A172 (cell line): Measurements from ENCODE around the gene MPPED1. TPM values are rescaled to one million over a fixed set of nuclear protein-coding genes. Genes with fewer than 3 reads are reported as not detected.

ENCODE experiments used
- DNase-seq: peaks from one replicate; pipeline ENCODE4 v3.0.0-alpha.2; 2015; ENCODE audit warnings: low spot score
- total RNA-seq: library from RNA; depleted of rRNA; stranded (reverse); fragments of >200 nt; shearing (Covaris generic); gene quantifications from 2 replicates; pipeline ENCODE4 v1.2.3, GENCODE V29; 2014

Gene MPPED1
- total RNA-seq, 1 experiment from 2014 or later = not detected

- DNase-seq = no peak
These were observed 35.6 kb downstream of the MPPED1 start for GRCh38 chr22:43447380-43447779.

DNA sequence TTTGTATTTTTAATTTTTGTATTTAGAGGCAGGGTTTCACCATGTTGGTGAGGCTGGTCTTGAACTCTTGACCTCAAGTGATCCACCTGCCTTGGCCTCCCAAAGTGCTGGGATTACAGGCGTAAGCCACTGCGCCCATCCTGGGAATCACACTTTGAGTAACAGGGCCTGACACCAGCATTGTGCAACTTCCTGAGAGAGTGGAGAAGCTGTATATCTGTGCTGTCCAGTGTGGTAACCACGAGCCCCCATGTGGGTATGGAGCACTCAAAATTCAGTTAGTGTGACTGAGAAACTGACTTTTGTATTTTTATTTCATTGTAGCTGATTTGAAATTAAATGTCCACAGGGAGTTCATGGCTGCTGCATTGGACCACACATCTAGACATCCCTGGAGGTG, 36.2 kb downstream of the MPPED1 start:
- no peak for DNase-seq

- no peak for DNase-seq
These were observed 37.5 kb downstream of the MPPED1 start for GRCh38 chr22:43449205-43449830.

- DNase-seq = no peak
These were observed 38.0 kb downstream of the MPPED1 start for GRCh38 chr22:43449831-43450225.

GRCh38 chr22:43451371-43452050, 39.7 kb downstream of the MPPED1 start:
- no peak for DNase-seq

DNA sequence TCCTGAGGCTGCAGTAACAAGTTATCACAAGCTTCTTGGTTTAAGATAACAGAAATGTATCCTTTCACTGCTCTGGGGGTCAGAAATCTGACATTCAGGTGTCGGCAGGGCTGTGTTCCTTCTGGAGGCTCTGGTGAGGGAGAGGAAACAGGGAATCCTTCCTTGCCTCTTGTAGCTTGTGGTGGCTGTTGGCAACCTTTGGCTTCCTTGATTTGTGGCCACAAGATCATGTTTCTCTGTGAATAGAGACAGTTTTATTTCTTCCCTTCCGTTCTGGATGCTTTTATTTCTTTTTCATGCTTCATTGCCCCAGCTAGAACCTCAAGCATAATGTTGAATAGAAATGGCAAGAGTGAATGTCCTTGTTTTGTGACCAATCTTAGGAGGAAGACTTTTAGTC, 44.0 kb downstream of the MPPED1 start:
- DNase-seq = no peak

- no peak for DNase-seq
These were observed 45.2 kb downstream of the MPPED1 start for GRCh38 chr22:43457002-43457401.

- DNase-seq = no peak
These were observed 50.9 kb downstream of the MPPED1 start for GRCh38 chr22:43462701-43463100.

DNA sequence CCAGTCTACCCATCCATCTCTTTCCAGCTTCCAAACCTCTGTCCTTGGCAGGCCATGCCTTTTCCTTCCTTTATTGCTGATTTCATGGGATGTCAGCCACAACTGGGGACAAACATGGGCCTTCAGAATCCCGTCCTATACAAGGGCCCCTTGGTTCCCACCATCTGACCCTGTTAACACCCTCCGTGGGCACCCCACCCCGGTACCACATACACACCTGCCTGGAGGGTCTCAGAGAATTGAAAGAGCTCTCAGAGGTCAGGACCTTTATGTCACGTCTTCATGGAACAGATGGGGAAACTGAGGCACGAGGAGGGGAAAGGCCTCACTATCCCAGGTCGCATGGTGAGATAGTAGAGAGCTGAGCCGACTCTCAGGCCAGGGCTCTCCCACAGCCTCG, 53.0 kb downstream of the MPPED1 start:
- no peak for DNase-seq

DNA sequence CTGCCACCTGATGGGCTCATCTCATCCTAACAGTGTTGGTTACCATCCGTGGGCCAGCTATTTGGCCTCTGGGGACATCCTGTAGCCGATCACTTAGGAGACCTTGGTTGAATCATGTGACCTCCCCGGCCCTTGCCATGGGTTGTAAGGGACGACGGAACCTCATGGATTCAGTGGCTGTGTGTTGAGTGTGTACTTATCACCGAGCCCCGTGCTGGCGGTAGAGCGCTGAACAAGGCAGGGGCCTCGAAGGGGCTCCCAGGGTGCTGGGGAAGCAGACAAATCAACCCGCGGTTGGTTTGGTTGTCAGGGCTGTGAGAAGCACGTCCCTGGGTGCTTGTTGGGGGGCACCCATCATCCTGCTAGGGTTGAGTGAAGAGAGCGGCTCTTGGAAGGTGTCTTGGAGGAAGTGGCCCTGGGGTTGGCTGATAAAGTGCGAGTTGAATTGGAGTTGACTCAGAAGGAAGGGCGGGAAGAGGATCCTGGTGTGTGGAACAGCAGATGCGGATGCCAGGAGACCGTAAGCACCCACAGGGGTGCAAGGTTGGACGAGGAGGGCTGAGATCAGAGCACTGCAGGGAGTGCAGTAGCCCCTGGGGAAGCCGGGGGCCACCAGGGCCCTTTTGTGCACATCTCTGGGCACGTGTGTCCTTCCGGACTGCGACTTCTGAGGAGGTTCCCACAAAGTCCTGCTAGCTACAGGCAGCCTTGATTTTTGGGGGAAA, 53.6 kb downstream of the MPPED1 start:
- DNase-seq = no peak

DNA sequence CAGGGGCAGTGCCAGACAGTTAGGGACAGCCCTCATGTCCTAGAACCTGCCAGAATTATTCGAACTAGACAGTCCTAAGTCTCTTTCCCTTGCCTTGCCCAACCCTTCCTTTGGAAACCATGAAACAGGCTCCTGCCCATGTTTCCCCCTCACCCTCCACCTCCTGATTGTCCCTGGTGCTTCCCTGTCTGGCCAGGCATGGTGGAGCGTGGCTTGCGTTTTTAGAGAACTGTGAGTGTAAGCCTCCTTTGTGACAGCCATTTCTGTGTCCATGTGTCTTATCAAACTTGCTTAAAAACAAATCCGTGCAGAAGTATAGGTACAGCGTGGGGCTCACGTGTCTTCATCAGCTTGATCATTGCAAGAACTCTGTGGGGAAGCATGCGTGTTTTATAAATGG, 54.9 kb downstream of the MPPED1 start:
- no peak for DNase-seq

GRCh38 chr22:43467216-43467940, 55.6 kb downstream of the MPPED1 start:
- no peak for DNase-seq

GRCh38 chr22:43470253-43470652, 58.4 kb downstream of the MPPED1 start:
- no peak for DNase-seq

DNA sequence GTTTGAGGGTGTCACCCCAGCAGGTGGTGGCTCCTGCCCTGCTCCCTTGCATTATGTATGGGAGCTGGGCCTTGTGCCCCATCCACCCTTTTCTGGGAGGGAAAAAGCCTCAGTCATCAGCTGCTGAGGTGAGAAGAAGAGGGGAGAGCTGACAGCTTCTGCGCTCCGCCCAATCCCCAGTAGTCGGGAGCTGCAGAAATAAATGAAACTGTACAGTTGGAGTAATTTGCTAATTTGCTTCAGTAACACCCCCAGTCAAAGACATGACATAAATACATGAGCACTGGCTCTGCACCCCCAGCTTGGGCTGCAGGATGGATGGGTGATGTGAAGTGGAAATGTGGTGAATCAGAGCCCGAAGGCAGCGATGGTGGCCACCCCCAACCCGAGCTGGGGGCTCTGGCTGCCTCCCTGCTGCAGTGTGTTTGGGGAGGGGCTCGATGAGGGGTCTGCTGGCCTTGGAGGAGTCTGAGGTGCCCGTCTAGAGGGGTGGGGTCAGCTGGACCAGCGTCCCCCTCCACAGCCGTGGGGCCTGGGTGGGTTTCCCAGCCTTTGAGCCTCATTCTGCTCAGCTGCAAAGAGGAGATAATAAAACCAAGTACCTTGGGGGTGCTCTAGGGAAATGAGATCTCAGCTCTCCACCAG, 59.2 kb downstream of the MPPED1 start:
- no peak for DNase-seq

GRCh38 chr22:43471606-43472135, 59.9 kb downstream of the MPPED1 start:
- DNase-seq = no peak

DNA sequence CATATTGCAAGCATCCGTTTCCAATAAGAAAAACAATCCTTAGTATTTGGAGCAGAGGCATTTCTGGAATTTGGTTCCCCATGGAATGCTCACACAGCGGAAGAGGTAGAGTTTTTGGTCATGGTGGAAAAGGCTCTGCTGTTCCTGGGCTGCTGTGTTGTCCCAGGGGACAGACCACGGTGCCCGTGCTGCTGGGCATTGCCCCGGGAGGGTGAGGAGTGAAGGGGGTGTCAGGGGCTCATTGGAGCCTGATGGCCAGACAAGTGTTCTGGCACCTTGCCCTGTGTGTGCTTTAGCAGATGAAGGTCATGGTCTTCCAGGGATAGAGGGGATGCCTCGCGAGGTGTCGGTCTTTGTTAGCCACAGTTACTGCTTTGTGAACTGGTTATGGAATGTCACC, 61.2 kb downstream of the MPPED1 start:
- no peak for DNase-seq

GRCh38 chr22:43473441-43473840, 61.6 kb downstream of the MPPED1 start:
- DNase-seq = no peak

GRCh38 chr22:43474161-43475101, 62.6 kb downstream of the MPPED1 start:
- no peak for DNase-seq

DNA sequence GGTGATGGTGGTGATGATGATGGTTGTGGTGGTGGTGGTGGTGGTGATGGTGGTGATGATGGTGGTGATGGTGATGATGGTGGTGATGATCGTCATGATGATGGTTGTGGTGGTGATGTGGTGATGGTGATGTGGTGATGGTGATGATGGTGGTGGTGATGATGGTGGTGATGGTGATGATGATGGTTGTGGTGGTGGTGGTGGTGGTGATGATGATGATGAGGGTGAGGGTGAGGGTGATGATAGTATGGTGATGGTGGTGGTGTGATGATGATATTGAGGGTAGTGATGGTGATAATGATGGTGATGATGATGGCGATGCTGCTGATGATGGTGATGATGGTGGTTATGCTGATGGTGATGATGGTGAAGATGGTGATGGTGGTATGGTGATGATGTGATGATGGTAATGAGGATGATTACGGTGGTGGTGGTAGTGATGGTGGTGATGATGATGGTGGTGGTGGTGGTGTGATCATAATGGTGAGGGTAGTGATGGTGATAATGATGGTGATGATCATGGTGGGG, 63.8 kb downstream of the MPPED1 start:
- DNase-seq = no peak

DNA sequence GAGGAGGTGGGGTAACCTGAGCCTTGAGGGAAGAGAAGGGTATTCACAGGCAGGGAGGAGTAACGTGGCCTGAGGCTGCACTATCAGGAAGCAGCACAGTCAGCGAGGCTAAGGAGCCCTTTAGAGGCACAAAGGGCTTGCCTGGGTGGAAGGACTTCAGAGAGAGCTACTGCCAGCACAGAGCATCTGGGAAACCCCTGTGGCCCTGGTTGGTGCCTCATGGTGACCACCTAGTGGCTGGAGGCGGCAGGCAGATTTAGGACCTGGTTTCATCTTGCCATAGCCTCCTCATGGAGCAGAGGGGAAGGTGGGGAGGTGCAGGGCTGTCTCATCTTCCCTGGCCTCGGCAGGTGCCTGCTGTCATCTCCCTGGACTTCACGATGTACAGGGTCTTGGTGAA, 64.5 kb downstream of the MPPED1 start:
- DNase-seq = no peak
